HCT116 (cell line): ENCODE measurements around the gene POLA1. TPM values are rescaled to one million over a fixed set of nuclear protein-coding genes. Genes with fewer than 3 reads are reported as not detected.

Source experiments
- ATAC-seq: fragments of 200-7000 bp; cut with Tn5 transposase; 2 replicates; pipeline ENCODE4 v1.9.1; 2020; ENCODE audit warnings: mild to moderate bottlenecking, moderate library complexity
- BruUV-seq: library from RNA; stranded (reverse); fragments of 400-500 nt; replicated peaks from 2 replicates; lab custom pipeline; 2021; lab: Mats Ljungman, UMichigan
- CTCF ChIA-PET: fragments of 300-600 bp; sonication (Branson Sonifier 250); formaldehyde crosslinking; loops from one replicate; lab custom pipeline; 2021; ENCODE audit warnings: antibody characterized with exemption; lab: Charles Lee
- POLR2A ChIA-PET: fragments of 300-600, 350-600 bp; sonication (Branson Sonifier 250); formaldehyde crosslinking; loops from one replicate; lab custom pipeline; 2021; ENCODE audit warnings: antibody characterized with exemption; lab: Charles Lee
- RAD21 ChIA-PET, 2 experiments: fragments of 300-600 bp; sonication (Branson Sonifier 250); formaldehyde crosslinking; loops; one replicate each; lab custom pipeline; 2023; ENCODE audit warnings: low total read pairs in 2 of 2; ENCODE audit not compliant: uncharacterized antibody in 2 of 2, unreplicated experiment in 2 of 2, low non-redundant PET in 1 of 2; lab: Charles Lee
- DNase-seq: peaks from one replicate; pipeline ENCODE4 v3.0.0-alpha.2; 2010; ENCODE audit warnings: low read depth, low spot score
- H2AFZ ChIP-seq: fragments of 200-600 bp; shearing (Covaris generic), sonication (generic); 2 replicates; pipeline ENCODE4 v1.6.1; 2017; ENCODE audit warnings: low read depth, mixed run types, mixed read lengths, antibody characterized with exemption, low read length; ENCODE audit not compliant: poor library complexity, severe bottlenecking
- H3K27ac ChIP-seq: 2 replicates; pipeline ENCODE4 v1.5.1; 2012; ENCODE audit warnings: low read depth, low read length
- H3K27me3 ChIP-seq: fragments of 200-600 bp; sonication (generic); 2 replicates; pipeline ENCODE4 v1.6.1; 2016; ENCODE audit warnings: mixed run types, low read length, mixed read lengths; ENCODE audit not compliant: insufficient read depth
- H3K36me3 ChIP-seq, 2 experiments: fragments of 200-500 bp in 1 of 2; fragments of 200-600 bp in 1 of 2; sonication (Bioruptor generic) in 1 of 2; sonication (generic) in 1 of 2; 2 replicates each; pipeline versions ENCODE4 v1.5.1 to v1.6.1; 2014 to 2016; ENCODE audit warnings: low read length in 2 of 2, inconsistent platforms in 1 of 2, mixed read lengths in 1 of 2, mixed run types in 1 of 2; ENCODE audit not compliant: insufficient read depth in 2 of 2, control insufficient read depth in 1 of 2
- H3K4me1 ChIP-seq, 2 experiments: fragments of 200-600 bp in 1 of 2; sonication (generic) in 1 of 2; 2 replicates each; pipeline versions ENCODE4 v1.5.1 to v1.6.1; 2012 to 2017; ENCODE audit warnings: low read length in 2 of 2, inconsistent platforms in 1 of 2, mild to moderate bottlenecking in 1 of 2, mixed read lengths in 1 of 2, mixed run types in 1 of 2, moderate library complexity in 1 of 2; ENCODE audit not compliant: insufficient read depth in 2 of 2, control insufficient read depth in 1 of 2
- H3K4me2 ChIP-seq: fragments of 200-600 bp; sonication (generic); 2 replicates; pipeline ENCODE4 v1.6.1; 2017; ENCODE audit warnings: mixed run types, low read length, mixed read lengths
- H3K4me3 ChIP-seq, 2 experiments: fragments of 200-600 bp in 1 of 2; sonication (generic) in 1 of 2; replicated peaks in 1 of 2; 2 replicates each; pipeline ENCODE4 v1.5.1; 2011 to 2016; ENCODE audit warnings: low read length in 2 of 2, control low read depth in 1 of 2, low read depth in 1 of 2, mild to moderate bottlenecking in 1 of 2, mixed read lengths in 1 of 2, mixed run types in 1 of 2
- H3K79me2 ChIP-seq: fragments of 200-600 bp; sonication (generic); 2 replicates; pipeline ENCODE4 v1.6.1; 2017; ENCODE audit warnings: mild to moderate bottlenecking, mixed run types, low read length, moderate library complexity, mixed read lengths; ENCODE audit not compliant: insufficient read depth
- H3K9ac ChIP-seq: fragments of 200-600 bp; sonication (generic); 2 replicates; pipeline ENCODE4 v1.6.1; 2016; ENCODE audit warnings: low read length, mixed read lengths
- H3K9me2 ChIP-seq: fragments of 200-600 bp; sonication (generic), shearing (Covaris generic); 2 replicates; pipeline ENCODE4 v1.6.1; 2017; ENCODE audit warnings: mixed run types, mild to moderate bottlenecking, moderate library complexity; ENCODE audit not compliant: insufficient read depth
- H3K9me3 ChIP-seq, 2 experiments: fragments of 200-500 bp in 1 of 2; fragments of 200-600 bp in 1 of 2; sonication (Bioruptor generic) in 1 of 2; sonication (generic) in 1 of 2; 2 replicates each; pipeline ENCODE4 v1.6.1; 2014 to 2017; ENCODE audit warnings: low read length in 2 of 2, mixed read lengths in 2 of 2, inconsistent platforms in 1 of 2, low read depth in 1 of 2, mild to moderate bottlenecking in 1 of 2, mixed run types in 1 of 2, moderate library complexity in 1 of 2; ENCODE audit not compliant: control insufficient read depth in 1 of 2, insufficient read depth in 1 of 2
- H4K20me1 ChIP-seq: fragments of 200-600 bp; sonication (generic), shearing (Covaris generic); 2 replicates; pipeline ENCODE4 v1.6.1; 2017; ENCODE audit warnings: mixed run types, mild to moderate bottlenecking, moderate library complexity; ENCODE audit not compliant: insufficient read depth
- EZH2 ChIP-seq: fragments of 200-600 bp; sonication (generic); IDR thresholded peaks from 2 replicates; pipeline ENCODE4 v1.6.1; 2017; ENCODE audit warnings: antibody characterized with exemption, mixed run types
- POLR2A ChIP-seq: IDR thresholded peaks from 2 replicates; pipeline ENCODE4 v1.7.0; 2011; ENCODE audit warnings: borderline replicate concordance; ENCODE audit not compliant: insufficient read depth, insufficient read length; ENCODE audit errors: extremely low read depth
- SIN3A ChIP-seq: IDR thresholded peaks from 2 replicates; pipeline ENCODE4 v1.6.1; 2012; ENCODE audit warnings: low read depth
- TCF7L2 ChIP-seq: IDR thresholded peaks from 2 replicates; pipeline ENCODE4 v1.7.0; 2011; ENCODE audit warnings: borderline replicate concordance, inconsistent platforms; ENCODE audit not compliant: insufficient read depth, insufficient read length; ENCODE audit errors: extremely low read depth
- ZFX ChIP-seq: fragments of 450-650 bp; IDR thresholded peaks from 2 replicates; pipeline ENCODE4 v1.6.1; 2017
- intact Hi-C: fragments of 100-400 bp; cut with micrococcal nuclease; formaldehyde crosslinking; loops from 2 replicates; pipeline ENCODE4 v1.10.0; 2022
- total RNA-seq: library from RNA; stranded (reverse); gene quantifications from one replicate; pipeline ENCODE4 v1.2.1, GENCODE V29; 2021; ENCODE audit not compliant: unreplicated experiment
- TF ChIP-seq, protein P1 (sequence below), 3 experiments: fragments of 200-600 bp in 1 of 3; sonication (generic) in 1 of 3; IDR thresholded peaks in 2 of 3; conservative IDR thresholded peaks in 1 of 3; 2 replicates each; pipeline ENCODE4 v1.5.1; 2012 to 2017; ENCODE audit warnings: low read depth in 2 of 3, low read length in 2 of 3, antibody characterized with exemption in 1 of 3, borderline replicate concordance in 1 of 3, control low read depth in 1 of 3, mild to moderate bottlenecking in 1 of 3, mixed read lengths in 1 of 3, mixed run types in 1 of 3, moderate library complexity in 1 of 3; ENCODE audit not compliant: insufficient read depth in 1 of 3
- TF ChIP-seq, protein P2 (sequence below): IDR thresholded peaks from 2 replicates; pipeline ENCODE4 v1.6.1; 2012

Gene POLA1
- total RNA-seq, 1 experiment from 2014 or later = 27.0 TPM

DNA sequence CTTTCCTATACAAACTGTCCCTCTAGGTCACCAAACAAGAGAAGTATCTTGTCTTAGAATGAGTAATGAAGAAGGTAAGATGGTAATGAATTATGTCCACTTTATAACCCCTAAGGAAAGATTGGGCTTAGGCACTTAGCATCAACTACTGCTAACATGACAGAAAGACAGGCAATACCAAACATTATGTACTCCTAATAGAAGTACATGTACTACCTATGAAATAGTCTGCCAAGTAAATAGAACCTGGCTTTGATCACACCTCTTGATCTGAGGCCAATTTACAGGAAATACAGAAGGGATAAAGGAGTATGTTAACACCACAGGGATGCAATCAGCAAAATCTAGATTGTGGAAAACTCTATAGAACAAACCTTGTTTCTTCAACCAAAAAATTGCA lies 32.4 kb upstream of the POLA1 start:
- no peak overlapping the region for H3K9ac ChIP-seq
- no peaks in the 10 kb centered on the region for H3K36me3 ChIP-seq
- H3K27me3 ChIP-seq = no peaks in the 10 kb centered on the region
- no peaks in the 10 kb centered on the region; the same call in 1 of the 2 replicates for H4K20me1 ChIP-seq
- H3K27ac ChIP-seq = no peak overlapping the region
- no peaks in the 10 kb centered on the region for H3K9me2 ChIP-seq
- H3K4me1 ChIP-seq = no peaks in the 10 kb centered on the region
- CTCF ChIA-PET = no interaction called here
- ATAC-seq = no peak
- no peak overlapping the region for H3K4me3 ChIP-seq
- DNase-seq = no peak
- H3K9me3 ChIP-seq = no peaks in the 10 kb centered on the region
- no peak overlapping the region for H2AFZ ChIP-seq
- H3K4me2 ChIP-seq = no peak overlapping the region
- intact Hi-C loops = no loop called here
- RAD21 ChIA-PET = no interaction called here
- BruUV-seq = no TSS peak
- POLR2A ChIA-PET = no interaction called here
- TF ChIP-seq SIN3A (no peak), EZH2 (no peak), POLR2A (no peak), ZFX (no peak)
- TF ChIP-seq, protein P1, sequence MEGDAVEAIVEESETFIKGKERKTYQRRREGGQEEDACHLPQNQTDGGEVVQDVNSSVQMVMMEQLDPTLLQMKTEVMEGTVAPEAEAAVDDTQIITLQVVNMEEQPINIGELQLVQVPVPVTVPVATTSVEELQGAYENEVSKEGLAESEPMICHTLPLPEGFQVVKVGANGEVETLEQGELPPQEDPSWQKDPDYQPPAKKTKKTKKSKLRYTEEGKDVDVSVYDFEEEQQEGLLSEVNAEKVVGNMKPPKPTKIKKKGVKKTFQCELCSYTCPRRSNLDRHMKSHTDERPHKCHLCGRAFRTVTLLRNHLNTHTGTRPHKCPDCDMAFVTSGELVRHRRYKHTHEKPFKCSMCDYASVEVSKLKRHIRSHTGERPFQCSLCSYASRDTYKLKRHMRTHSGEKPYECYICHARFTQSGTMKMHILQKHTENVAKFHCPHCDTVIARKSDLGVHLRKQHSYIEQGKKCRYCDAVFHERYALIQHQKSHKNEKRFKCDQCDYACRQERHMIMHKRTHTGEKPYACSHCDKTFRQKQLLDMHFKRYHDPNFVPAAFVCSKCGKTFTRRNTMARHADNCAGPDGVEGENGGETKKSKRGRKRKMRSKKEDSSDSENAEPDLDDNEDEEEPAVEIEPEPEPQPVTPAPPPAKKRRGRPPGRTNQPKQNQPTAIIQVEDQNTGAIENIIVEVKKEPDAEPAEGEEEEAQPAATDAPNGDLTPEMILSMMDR (IDR thresholded peaks at IDR 0.05 in 2 of 3, conservative IDR thresholded peaks at IDR 0.05 in 1 of 3; ENCODE audit: borderline replicate concordance in 1 of 3, insufficient read depth in 1 of 3, low read depth in 2 of 3, low read length in 2 of 3) = no peak
- TF ChIP-seq, protein P2, sequence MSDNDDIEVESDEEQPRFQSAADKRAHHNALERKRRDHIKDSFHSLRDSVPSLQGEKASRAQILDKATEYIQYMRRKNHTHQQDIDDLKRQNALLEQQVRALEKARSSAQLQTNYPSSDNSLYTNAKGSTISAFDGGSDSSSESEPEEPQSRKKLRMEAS = no peak
- no peaks in the 10 kb centered on the region for H3K79me2 ChIP-seq

- H3K27me3 ChIP-seq = no peaks in the 10 kb centered on the region
- H3K9me3 ChIP-seq = no peaks in the 10 kb centered on the region
- no TSS peak for BruUV-seq
- ChIA-PET RAD21 (no interaction called here), POLR2A (no interaction called here)
- ATAC-seq = no peak
- H3K9me2 ChIP-seq = no peaks in the 10 kb centered on the region
- DNase-seq = no peak
- no peak overlapping the region for H3K27ac ChIP-seq
- H4K20me1 ChIP-seq = no peaks in the 10 kb centered on the region; the same call in 1 of the 2 replicates
- H3K36me3 ChIP-seq = no peaks in the 10 kb centered on the region
- H3K9ac ChIP-seq = no peak overlapping the region
- no peaks in the 10 kb centered on the region for H3K4me1 ChIP-seq
- H3K79me2 ChIP-seq = no peaks in the 10 kb centered on the region
- H3K4me2 ChIP-seq = no peak overlapping the region
- TF ChIP-seq SIN3A (no peak), TCF7L2 (no peak)
- TF ChIP-seq, all 23 proteins: peak for 0
- Histone ChIP-seq H3K4me3 (no peak overlapping the region), H2AFZ (no peak overlapping the region)
- intact Hi-C loops = no loop called here
- CTCF ChIA-PET = no interaction called here
Measured at GRCh38 chrX:24662352-24662751, 31.4 kb upstream of the POLA1 start.
